HepG2 (cell line): Measurements from ENCODE around the gene THSD4. TPM values are rescaled to one million over a fixed set of nuclear protein-coding genes. Genes with fewer than 3 reads are reported as not detected.

ENCODE experiments used
- DPF2 ChIP-seq: sonication (generic); formaldehyde crosslinking; IDR thresholded peaks from 2 replicates; pipeline ENCODE4 v1.4.0; 2020; ENCODE audit warnings: mild to moderate bottlenecking, low read depth, missing genetic modification reagents, borderline replicate concordance
- ELF1 ChIP-seq: sonication (generic); formaldehyde crosslinking; IDR thresholded peaks from 2 replicates; pipeline ENCODE4 v1.4.0; 2020; ENCODE audit warnings: missing genetic modification reagents
- GRHL1 ChIP-seq: sonication (generic); formaldehyde crosslinking; conservative IDR thresholded peaks from 2 replicates; pipeline ENCODE4 v1.8.0; 2022; ENCODE audit warnings: missing genetic modification reagents
- ISL2 ChIP-seq: sonication (generic); formaldehyde crosslinking; IDR thresholded peaks from 2 replicates; pipeline ENCODE4 v1.5.0; 2020; ENCODE audit warnings: missing genetic modification reagents
- LCORL ChIP-seq, 2 experiments: fragments of 450-650 bp in 1 of 2; sonication (generic) in 1 of 2; formaldehyde crosslinking in 1 of 2; IDR thresholded peaks; 2 replicates each; pipeline versions ENCODE4 v1.5.0 to v1.6.1; 2017 to 2020; ENCODE audit warnings: antibody characterized with exemption in 1 of 2, missing genetic modification reagents in 1 of 2
- MAF1 ChIP-seq: sonication (generic); formaldehyde crosslinking; IDR thresholded peaks from 2 replicates; pipeline ENCODE4 v1.5.0; 2020; ENCODE audit warnings: missing genetic modification reagents, borderline replicate concordance
- MTA3 ChIP-seq: sonication (generic); formaldehyde crosslinking; IDR thresholded peaks from 2 replicates; pipeline ENCODE4 v1.4.0; 2020; ENCODE audit warnings: missing genetic modification reagents
- NFIC ChIP-seq: IDR thresholded peaks from 2 replicates; pipeline ENCODE4 v1.6.1; 2012; ENCODE audit warnings: mild to moderate bottlenecking, low read length, inconsistent platforms
- PITX1 ChIP-seq: sonication (generic); formaldehyde crosslinking; IDR thresholded peaks from 2 replicates; pipeline ENCODE4 v1.5.1; 2020; ENCODE audit warnings: mild to moderate bottlenecking, missing genetic modification reagents
- RBFOX2 ChIP-seq: fragments of 200-400 bp; formaldehyde crosslinking; IDR thresholded peaks from 2 replicates; pipeline ENCODE4 v1.6.1; 2017; ENCODE audit warnings: low read depth, mild to moderate bottlenecking, low read length
- TAF1 ChIP-seq: sonication (generic); formaldehyde crosslinking; IDR thresholded peaks from 2 replicates; pipeline ENCODE4 v1.4.0; 2020; ENCODE audit warnings: missing genetic modification reagents
- THAP9 ChIP-seq: sonication (generic); formaldehyde crosslinking; IDR thresholded peaks from 2 replicates; pipeline ENCODE4; 2020; ENCODE audit warnings: missing genetic modification reagents, mild to moderate bottlenecking, borderline replicate concordance
- TP53 ChIP-seq: sonication (generic); formaldehyde crosslinking; conservative IDR thresholded peaks from 2 replicates; pipeline ENCODE4 v1.4.0; 2020; ENCODE audit warnings: missing genetic modification reagents
- ZBTB39 ChIP-seq: sonication (generic); formaldehyde crosslinking; IDR thresholded peaks from 2 replicates; pipeline ENCODE4 v1.5.0; 2020; ENCODE audit warnings: missing genetic modification reagents
- ZNF10 ChIP-seq: sonication (generic); formaldehyde crosslinking; IDR thresholded peaks from 2 replicates; pipeline ENCODE4 v1.4.0; 2020; ENCODE audit warnings: mild to moderate bottlenecking, low read depth, missing genetic modification reagents, borderline replicate concordance
- ZNF253 ChIP-seq: sonication (generic); formaldehyde crosslinking; IDR thresholded peaks from 2 replicates; pipeline ENCODE4 v1.8.0; 2022; ENCODE audit warnings: mild to moderate bottlenecking, missing genetic modification reagents, borderline replicate concordance
- ZNF33A ChIP-seq: sonication (generic); formaldehyde crosslinking; IDR thresholded peaks from 2 replicates; pipeline ENCODE4 v1.5.1; 2020; ENCODE audit warnings: missing genetic modification reagents, mild to moderate bottlenecking, moderate library complexity, borderline replicate concordance
- ZNF639 ChIP-seq: conservative IDR thresholded peaks from 2 replicates; pipeline ENCODE4 v1.6.1; 2018; ENCODE audit warnings: missing genetic modification reagents
- ZNF704 ChIP-seq: sonication (generic); formaldehyde crosslinking; IDR thresholded peaks from 2 replicates; pipeline ENCODE4 v1.8.1; 2023; ENCODE audit warnings: mild to moderate bottlenecking, inconsistent platforms, moderate library complexity, missing genetic modification reagents, borderline replicate concordance
- polyA plus RNA-seq, 8 experiments: library from polyadenylated mRNA; depleted of rRNA in 3 of 8; stranded (reverse) in 7 of 8; unstranded in 1 of 8; fragments of >200 nt; fragmentation: Illumina TruSeq in 4 of 8; extraction: Trizol in 4 of 8; gene quantifications; 2 replicates each; pipeline versions ENCODE4 v1.2.1 to v1.2.3, GENCODE V29; 2011 to 2016; ENCODE audit warnings: low read depth in 4 of 8, missing spikeins in 1 of 8, mixed read lengths in 1 of 8; ENCODE audit not compliant: insufficient read depth in 1 of 8
- total RNA-seq, 5 experiments: library from RNA; depleted of rRNA; stranded (reverse); fragments of >200 nt; fragmentation: Illumina TruSeq; extraction: Trizol; gene quantifications; 2 replicates each; pipeline ENCODE4 v1.2.3, GENCODE V29; 2016; ENCODE audit warnings: low read depth in 1 of 5

THSD4 gene
- total and polyA plus RNA-seq, 2 of the 13 experiments (the other 11 are each of a cell fraction or from before 2014, with no cell fraction given): 0.07 to 0.21 TPM

GRCh38 chr15:71511796-71512681 lies 396.8 kb downstream of the THSD4 start (continued):
- TF ChIP-seq ZNF639 (CRISPR knock-in tag) (no peak), TAF1 (no peak), ELF1 (CRISPR knock-in tag) (no peak), ZNF253 (CRISPR knock-in tag) (no peak), TP53 (CRISPR knock-in tag) (no peak), PITX1 (CRISPR knock-in tag) (peak; percentile 69), MAF1 (no peak), LCORL (IDR thresholded peaks at IDR 0.05) (no peak), LCORL (CRISPR knock-in tag; IDR thresholded peaks at IDR 0.05) (no peak), ISL2 (CRISPR knock-in tag) (peak; percentile 79), GRHL1 (CRISPR knock-in tag) (no peak), ZBTB39 (CRISPR knock-in tag) (no peak), THAP9 (CRISPR knock-in tag) (no peak), ZNF33A (CRISPR knock-in tag) (no peak), RBFOX2 (no peak), ZNF10 (no peak), NFIC (0 out of 2 replicates have a peak, but pooled peaks have one; percentile 54), MTA3 (CRISPR knock-in tag) (no peak), DPF2 (CRISPR knock-in tag) (no peak), ZNF704 (CRISPR knock-in tag) (no peak)
